ENCODE results near the gene C9.

Gene C9

DNA sequence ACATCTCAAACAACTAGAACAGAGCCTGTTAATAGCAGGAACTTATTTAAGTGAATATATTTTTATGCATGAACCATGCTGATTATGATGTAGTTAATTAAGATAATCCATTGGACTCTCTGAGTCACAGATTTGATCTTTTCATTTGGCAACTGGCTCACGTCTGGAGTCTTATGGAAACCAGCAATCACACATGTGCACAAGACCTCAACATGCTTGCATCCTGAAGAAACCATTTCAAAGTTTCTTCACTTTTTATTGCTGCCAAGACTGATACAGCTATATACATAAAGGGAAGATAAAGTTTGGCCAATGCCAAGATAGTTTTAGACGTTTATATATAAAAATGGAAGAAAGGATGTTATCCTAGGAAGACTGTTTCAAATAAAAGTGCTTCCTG, 13.3 kb upstream of the C9 start:
- ChIA-PET CTCF (interaction anchor here (1.0 to 2.9 kb wide), 10 partner anchors 7 to 201 kb away, joined by 3 to 34 read pairs (median 6); partner anchors contain the start of genes DAB2 and FYB1), POLR2A (no interaction called here)
- TF ChIP-seq, protein P1, sequence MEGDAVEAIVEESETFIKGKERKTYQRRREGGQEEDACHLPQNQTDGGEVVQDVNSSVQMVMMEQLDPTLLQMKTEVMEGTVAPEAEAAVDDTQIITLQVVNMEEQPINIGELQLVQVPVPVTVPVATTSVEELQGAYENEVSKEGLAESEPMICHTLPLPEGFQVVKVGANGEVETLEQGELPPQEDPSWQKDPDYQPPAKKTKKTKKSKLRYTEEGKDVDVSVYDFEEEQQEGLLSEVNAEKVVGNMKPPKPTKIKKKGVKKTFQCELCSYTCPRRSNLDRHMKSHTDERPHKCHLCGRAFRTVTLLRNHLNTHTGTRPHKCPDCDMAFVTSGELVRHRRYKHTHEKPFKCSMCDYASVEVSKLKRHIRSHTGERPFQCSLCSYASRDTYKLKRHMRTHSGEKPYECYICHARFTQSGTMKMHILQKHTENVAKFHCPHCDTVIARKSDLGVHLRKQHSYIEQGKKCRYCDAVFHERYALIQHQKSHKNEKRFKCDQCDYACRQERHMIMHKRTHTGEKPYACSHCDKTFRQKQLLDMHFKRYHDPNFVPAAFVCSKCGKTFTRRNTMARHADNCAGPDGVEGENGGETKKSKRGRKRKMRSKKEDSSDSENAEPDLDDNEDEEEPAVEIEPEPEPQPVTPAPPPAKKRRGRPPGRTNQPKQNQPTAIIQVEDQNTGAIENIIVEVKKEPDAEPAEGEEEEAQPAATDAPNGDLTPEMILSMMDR (IDR thresholded peaks at IDR 0.05; ENCODE audit: control extremely low read depth, extremely low read depth, low read depth, missing control alignments): no peak
- DNase-seq (ENCODE audit: extremely low spot score): no peak

DNA sequence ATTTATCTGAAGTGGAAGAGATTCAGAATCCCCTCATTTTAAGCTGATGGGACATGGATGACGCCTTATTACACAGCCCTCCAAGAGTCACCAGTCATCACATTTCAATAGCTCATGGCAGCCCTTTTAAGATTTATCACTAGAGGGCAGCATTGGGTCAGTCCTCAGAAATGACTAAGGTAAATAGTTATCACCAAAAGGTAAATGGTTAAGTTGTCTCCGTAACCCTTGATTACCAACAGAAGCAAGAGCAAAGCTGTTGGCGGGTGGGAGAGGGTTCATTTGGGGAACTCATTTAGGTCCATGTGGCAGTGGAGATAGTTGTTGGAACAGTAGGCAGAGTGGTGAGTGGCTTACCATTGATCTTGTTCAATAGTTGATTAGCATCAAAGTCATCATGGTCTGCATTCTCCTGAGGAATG, 12.0 kb upstream of the C9 start:
- ChIA-PET POLR2A (interaction anchor here (0.5 kb wide), 1 partner anchor 408 kb away, joined by 5 read pairs; no protein-coding TSS in a partner anchor), CTCF (interaction anchor here (0.7 to 2.9 kb wide), 38 partner anchors 9 to 1503 kb away, joined by 3 to 39 read pairs (median 4); partner anchors contain the start of genes C9, DAB2 and FYB1)
- TF ChIP-seq, protein P1 (IDR thresholded peaks at IDR 0.05; ENCODE audit: control extremely low read depth, extremely low read depth, low read depth, missing control alignments): peak; percentile 55
- peak; percentile 43 for DNase-seq (ENCODE audit: extremely low spot score)

DNA sequence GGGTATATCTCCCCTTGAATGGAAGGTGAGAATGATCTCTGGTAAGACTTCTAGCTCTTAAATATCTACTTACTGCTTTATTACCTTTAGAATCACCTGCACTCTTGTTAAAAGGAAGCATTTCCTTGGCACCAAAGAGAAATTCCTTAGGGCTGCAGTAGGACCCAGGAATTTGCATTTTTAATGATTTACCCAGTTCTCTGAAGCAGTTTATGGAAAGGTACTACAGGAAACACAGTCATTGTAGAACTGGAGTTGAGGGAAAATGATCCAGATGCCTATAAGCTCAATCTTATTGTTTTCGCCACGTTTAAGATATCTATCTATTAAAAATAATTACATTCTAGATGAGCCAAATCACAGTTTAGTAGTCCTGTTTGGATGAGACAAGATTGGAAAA, 9.5 kb upstream of the C9 start:
- TF ChIP-seq, protein P1 (IDR thresholded peaks at IDR 0.05; ENCODE audit: control extremely low read depth, extremely low read depth, low read depth, missing control alignments): no peak
- ChIA-PET CTCF (interaction anchor here (1.6 kb wide), 1 partner anchor 174 kb away, joined by 4 read pairs; no protein-coding TSS in a partner anchor), POLR2A (no interaction called here)
- DNase-seq (ENCODE audit: extremely low spot score): no peak

DNA sequence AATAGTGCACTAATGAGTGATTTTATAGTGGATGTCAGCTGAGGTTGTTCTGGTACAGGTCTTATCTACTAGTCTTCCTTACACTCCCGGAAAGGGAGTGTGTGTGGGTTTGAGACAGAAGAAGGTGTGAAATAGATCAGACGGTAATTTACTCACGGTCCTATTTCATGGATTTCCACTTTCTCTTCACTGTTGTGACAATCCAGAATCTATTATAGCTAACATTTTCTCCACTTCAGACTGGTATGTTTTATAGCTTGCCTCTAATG, 7.0 kb upstream of the C9 start:
- POLR2A ChIA-PET: no interaction called here

DNA sequence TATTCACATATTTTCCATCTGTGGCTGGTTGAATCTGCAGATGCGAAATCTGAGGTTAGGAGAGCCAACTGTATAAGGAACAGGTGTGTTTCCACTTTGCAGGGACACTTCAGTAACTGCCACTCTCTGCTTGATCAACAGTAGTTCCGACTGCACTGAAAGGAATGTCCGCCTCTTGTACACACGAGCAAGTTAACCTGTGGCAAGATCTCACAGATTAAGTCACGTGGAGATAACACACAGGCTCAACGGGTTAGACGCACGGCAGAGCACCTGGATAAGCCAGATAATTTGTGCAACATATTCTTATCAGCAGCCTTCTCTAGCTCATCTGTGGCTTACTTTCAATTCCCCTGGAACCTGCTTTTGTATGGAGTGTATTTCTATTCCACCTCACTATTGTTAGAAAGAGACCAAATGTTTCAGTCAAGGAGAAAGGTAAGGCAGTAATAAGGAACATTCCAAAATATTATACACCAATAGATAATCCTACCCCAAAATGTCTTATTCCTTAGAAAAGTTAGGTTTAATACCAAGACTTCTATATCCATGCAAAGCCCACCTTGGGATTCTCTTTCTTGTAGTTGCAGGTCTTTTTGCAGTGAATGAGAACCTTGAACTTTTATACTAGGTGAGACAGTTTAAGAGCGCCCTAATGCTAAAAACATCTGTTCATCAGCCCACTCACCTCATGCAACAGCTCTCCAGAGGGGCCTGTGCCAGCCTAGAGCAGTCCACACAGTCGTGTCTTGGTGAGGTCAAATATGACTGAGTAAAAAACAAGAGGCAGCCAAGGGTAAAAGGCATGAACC, 6.5 kb upstream of the C9 start:
- TF ChIP-seq, protein P1 (IDR thresholded peaks at IDR 0.05; ENCODE audit: control extremely low read depth, extremely low read depth, low read depth, missing control alignments): no peak
- CTCF ChIA-PET: interaction anchor here (1.3 kb wide), 2 partner anchors 10 to 177 kb away, joined by 6 read pairs; no protein-coding TSS in a partner anchor
- POLR2A ChIA-PET: no interaction called here
- DNase-seq (ENCODE audit: extremely low spot score): no peak

More for the DNA sequence above, 7.0 kb upstream of the C9 start:
- CTCF ChIA-PET: interaction anchor here (0.8 to 1.3 kb wide), 3 partner anchors 9 to 176 kb away, joined by 3 to 6 read pairs (median 6); no protein-coding TSS in a partner anchor
- DNase-seq (ENCODE audit: extremely low spot score): no peak
- TF ChIP-seq, protein P1 (IDR thresholded peaks at IDR 0.05; ENCODE audit: control extremely low read depth, extremely low read depth, low read depth, missing control alignments): no peak

DNA sequence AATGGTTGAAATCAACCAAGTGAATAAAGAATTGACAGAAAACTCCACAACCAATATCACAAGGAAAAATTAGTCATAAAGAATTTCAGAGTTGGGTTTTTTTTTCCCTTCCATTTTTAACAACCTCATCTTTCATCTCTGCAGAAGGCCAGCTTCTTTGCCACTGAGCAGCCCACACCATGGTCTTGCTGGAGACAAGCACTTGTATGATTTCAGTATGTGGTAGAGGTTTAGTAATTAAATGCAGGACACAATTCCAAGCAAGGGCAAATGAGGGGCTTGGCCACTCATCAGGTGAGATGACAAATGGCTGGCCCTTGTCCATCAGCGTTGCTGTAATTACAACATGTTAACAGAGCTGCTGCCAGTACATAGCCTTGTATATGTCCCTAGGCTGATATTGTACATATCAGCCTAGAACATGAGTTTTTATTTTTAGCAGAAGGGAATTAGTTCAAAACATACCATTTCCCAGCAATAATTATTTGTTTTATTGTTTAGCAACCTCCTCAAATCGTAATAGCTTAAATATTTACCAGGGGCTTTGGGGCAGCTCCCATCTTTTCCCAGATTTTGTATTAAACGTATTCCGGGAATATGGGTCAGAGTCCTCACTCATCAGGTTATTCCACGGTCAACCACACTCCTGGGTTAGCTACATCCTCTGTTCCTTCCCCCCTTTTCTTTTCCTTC, 5.0 kb upstream of the C9 start:
- POLR2A ChIA-PET: no interaction called here
- CTCF ChIA-PET: interaction anchor here (1.0 kb wide), 1 partner anchor 13 kb away, joined by 5 read pairs; no protein-coding TSS in a partner anchor
- TF ChIP-seq, protein P1 (IDR thresholded peaks at IDR 0.05; ENCODE audit: control extremely low read depth, extremely low read depth, low read depth, missing control alignments): no peak
- no peak for DNase-seq (ENCODE audit: extremely low spot score)
